CD4-positive, alpha-beta T cell treated with Interleukin-15 for 4 hours (primary cell): Measurements from ENCODE around the gene REM1.
A peak's percentile ranks its signal among the peaks of the same experiment; 100 is the strongest.

Source experiments
- DNase-seq: peaks from one replicate; pipeline ENCODE4 v3.0.0-alpha.2; 2020; ENCODE audit warnings: low spot score

The REM1 gene

GRCh38 chr20:31523361-31524283, 48.5 kb downstream of the REM1 start:
- peak; percentile 9 for DNase-seq

DNA sequence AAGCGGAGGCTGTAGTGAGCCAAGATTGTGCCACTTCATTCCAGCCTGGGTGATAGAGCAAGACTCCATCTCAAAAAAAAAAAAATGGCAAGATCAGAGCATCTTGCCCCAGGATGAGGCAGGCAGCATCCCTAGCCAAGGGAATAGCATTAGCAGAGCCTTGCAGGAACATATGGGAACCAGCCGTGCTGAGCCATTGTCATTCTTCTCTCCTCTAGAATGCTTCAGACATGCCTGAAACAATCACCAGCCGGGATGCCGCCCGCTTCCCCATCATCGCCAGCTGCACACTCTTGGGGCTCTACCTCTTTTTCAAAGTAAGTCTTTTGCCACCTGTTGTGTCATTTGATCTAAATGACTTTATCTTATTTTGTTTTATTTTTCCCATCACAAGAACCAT, 52.2 kb downstream of the REM1 start:
- no peak for DNase-seq
